Caco-2 (cell line): ENCODE measurements around the gene SLX4IP. TPM values are rescaled to one million over a fixed set of nuclear protein-coding genes. Genes with fewer than 3 reads are reported as not detected.

ENCODE experiments used
- BruUV-seq: library from RNA; stranded (reverse); fragments of 400-500 nt; replicated peaks from 2 replicates; lab custom pipeline; 2021; lab: Mats Ljungman, UMichigan
- CTCF ChIA-PET: fragments of 300-600 bp; sonication (Branson Sonifier 250); formaldehyde crosslinking; loops from one replicate; lab custom pipeline; 2022; ENCODE audit warnings: antibody characterized with exemption; lab: Charles Lee
- POLR2A ChIA-PET: fragments of 300-600 bp; sonication (Branson Sonifier 250); formaldehyde crosslinking; loops from one replicate; lab custom pipeline; 2022; ENCODE audit warnings: antibody characterized with exemption; lab: Charles Lee
- DNase-seq, 2 experiments: peaks; one replicate each; pipeline versions ENCODE4 v3.0.0 to v3.0.0-alpha.2; 2020 to 2022
- H3K27me3 ChIP-seq: replicated peaks from 2 replicates; pipeline ENCODE4 v1.6.0; 2011; ENCODE audit warnings: low read length; ENCODE audit not compliant: control insufficient read depth, insufficient read depth
- H3K36me3 ChIP-seq: 2 replicates; pipeline ENCODE4 v1.5.1; 2011; ENCODE audit warnings: low read length; ENCODE audit not compliant: control insufficient read depth, insufficient read depth
- H3K4me1 ChIP-seq: fragments of 250-450 bp; sonication (Bioruptor Pico); 2 replicates; pipeline ENCODE4 v1.5.1; 2020; ENCODE audit warnings: mild to moderate bottlenecking
- H3K4me3 ChIP-seq: 2 replicates; pipeline ENCODE4 v1.5.1; 2011; ENCODE audit warnings: low read depth, mild to moderate bottlenecking, control low read depth, low read length
- H3K9me3 ChIP-seq: fragments of 250-450 bp; sonication (Bioruptor Pico); 2 replicates; pipeline ENCODE4 v1.5.1; 2020; ENCODE audit warnings: mild to moderate bottlenecking, moderate library complexity
- H3K27ac Mint-ChIP-seq: one replicate; pipeline ENCODE4 v1.8.0; 2022; ENCODE audit warnings: mixed read lengths; ENCODE audit not compliant: unreplicated experiment
- H3K27me3 Mint-ChIP-seq: one replicate; pipeline ENCODE4 v1.8.0; 2022; ENCODE audit warnings: mixed read lengths; ENCODE audit not compliant: insufficient read depth, unreplicated experiment
- H3K36me3 Mint-ChIP-seq: one replicate; pipeline ENCODE4 v1.8.0; 2022; ENCODE audit warnings: mild to moderate bottlenecking, mixed read lengths; ENCODE audit not compliant: insufficient read depth, unreplicated experiment
- H3K4me1 Mint-ChIP-seq: one replicate; pipeline ENCODE4 v1.8.0; 2022; ENCODE audit warnings: low read depth, mixed read lengths; ENCODE audit not compliant: unreplicated experiment
- H3K4me3 Mint-ChIP-seq: one replicate; pipeline ENCODE4 v1.8.0; 2022; ENCODE audit warnings: mild to moderate bottlenecking, moderate library complexity, mixed read lengths; ENCODE audit not compliant: unreplicated experiment
- H3K9me3 Mint-ChIP-seq: one replicate; pipeline ENCODE4 v1.8.0; 2022; ENCODE audit warnings: mixed read lengths; ENCODE audit not compliant: unreplicated experiment
- intact Hi-C: fragments of 100-400 bp; cut with micrococcal nuclease; formaldehyde crosslinking; loops from one replicate; pipeline ENCODE4 v1.10.0; 2022; ENCODE audit not compliant: unreplicated experiment
- total RNA-seq: library from RNA; stranded (reverse); gene quantifications from 2 replicates; pipeline ENCODE4 v1.2.3, GENCODE V29; 2022
- TF ChIP-seq, protein P1 (sequence below), 2 experiments: fragments of 200-600 bp in 1 of 2; IDR thresholded peaks; 1 replicate in 1 of 2; 2 replicates in 1 of 2; pipeline versions ENCODE4 v1.5.1 to v1.8.0; 2011 to 2022; ENCODE audit warnings: antibody characterized with exemption in 1 of 2, control low read depth in 1 of 2, inconsistent platforms in 1 of 2, low read depth in 1 of 2, low read length in 1 of 2, mild to moderate bottlenecking in 1 of 2, moderate library complexity in 1 of 2; ENCODE audit not compliant: insufficient read depth in 1 of 2, severe bottlenecking in 1 of 2, unreplicated experiment in 1 of 2

Gene SLX4IP
- total RNA-seq, 1 experiment from 2014 or later = 8.5 TPM

- ChIA-PET POLR2A (interaction anchor here (1.0 kb wide), 1 partner anchor 109 kb away, joined by 5 read pairs; the partner anchor contains the start of gene JAG1), CTCF (interaction anchor here (0.7 to 1.1 kb wide), 4 partner anchors 8 to 29 kb away, joined by 3 to 5 read pairs (median 3); no protein-coding TSS in a partner anchor)
- Mint-ChIP-seq H3K36me3 (no peaks in the 10 kb centered on the region), H3K27me3 (no peaks in the 10 kb centered on the region), H3K27ac (peak overlapping the region; percentile 13), H3K4me1 (peaks cover 10% of the 10 kb centered on the region), H3K9me3 (no peaks in the 10 kb centered on the region), H3K4me3 (no peak overlapping the region)
- intact Hi-C loops = loop anchor here (5.0 kb wide), 1 partner anchor 892 kb away; no protein-coding TSS in a partner anchor
- Histone ChIP-seq H3K27me3 (no peaks in the 10 kb centered on the region), H3K4me1 (peaks cover 40% of the 10 kb centered on the region), H3K4me3 (no peak overlapping the region), H3K36me3 (no peaks in the 10 kb centered on the region), H3K9me3 (no peaks in the 10 kb centered on the region)
- no TSS peak for BruUV-seq
- TF ChIP-seq, protein P1, sequence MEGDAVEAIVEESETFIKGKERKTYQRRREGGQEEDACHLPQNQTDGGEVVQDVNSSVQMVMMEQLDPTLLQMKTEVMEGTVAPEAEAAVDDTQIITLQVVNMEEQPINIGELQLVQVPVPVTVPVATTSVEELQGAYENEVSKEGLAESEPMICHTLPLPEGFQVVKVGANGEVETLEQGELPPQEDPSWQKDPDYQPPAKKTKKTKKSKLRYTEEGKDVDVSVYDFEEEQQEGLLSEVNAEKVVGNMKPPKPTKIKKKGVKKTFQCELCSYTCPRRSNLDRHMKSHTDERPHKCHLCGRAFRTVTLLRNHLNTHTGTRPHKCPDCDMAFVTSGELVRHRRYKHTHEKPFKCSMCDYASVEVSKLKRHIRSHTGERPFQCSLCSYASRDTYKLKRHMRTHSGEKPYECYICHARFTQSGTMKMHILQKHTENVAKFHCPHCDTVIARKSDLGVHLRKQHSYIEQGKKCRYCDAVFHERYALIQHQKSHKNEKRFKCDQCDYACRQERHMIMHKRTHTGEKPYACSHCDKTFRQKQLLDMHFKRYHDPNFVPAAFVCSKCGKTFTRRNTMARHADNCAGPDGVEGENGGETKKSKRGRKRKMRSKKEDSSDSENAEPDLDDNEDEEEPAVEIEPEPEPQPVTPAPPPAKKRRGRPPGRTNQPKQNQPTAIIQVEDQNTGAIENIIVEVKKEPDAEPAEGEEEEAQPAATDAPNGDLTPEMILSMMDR (IDR thresholded peaks at IDR 0.05; ENCODE audit: insufficient read depth in 1 of 2, low read depth in 1 of 2, low read length in 1 of 2, severe bottlenecking in 1 of 2, unreplicated experiment in 1 of 2) = no peak
- peak in 1 of 2 experiments; percentile 50 for DNase-seq
These were observed 130.3 kb downstream of the SLX4IP start for GRCh38 chr20:10565191-10565921.

DNA sequence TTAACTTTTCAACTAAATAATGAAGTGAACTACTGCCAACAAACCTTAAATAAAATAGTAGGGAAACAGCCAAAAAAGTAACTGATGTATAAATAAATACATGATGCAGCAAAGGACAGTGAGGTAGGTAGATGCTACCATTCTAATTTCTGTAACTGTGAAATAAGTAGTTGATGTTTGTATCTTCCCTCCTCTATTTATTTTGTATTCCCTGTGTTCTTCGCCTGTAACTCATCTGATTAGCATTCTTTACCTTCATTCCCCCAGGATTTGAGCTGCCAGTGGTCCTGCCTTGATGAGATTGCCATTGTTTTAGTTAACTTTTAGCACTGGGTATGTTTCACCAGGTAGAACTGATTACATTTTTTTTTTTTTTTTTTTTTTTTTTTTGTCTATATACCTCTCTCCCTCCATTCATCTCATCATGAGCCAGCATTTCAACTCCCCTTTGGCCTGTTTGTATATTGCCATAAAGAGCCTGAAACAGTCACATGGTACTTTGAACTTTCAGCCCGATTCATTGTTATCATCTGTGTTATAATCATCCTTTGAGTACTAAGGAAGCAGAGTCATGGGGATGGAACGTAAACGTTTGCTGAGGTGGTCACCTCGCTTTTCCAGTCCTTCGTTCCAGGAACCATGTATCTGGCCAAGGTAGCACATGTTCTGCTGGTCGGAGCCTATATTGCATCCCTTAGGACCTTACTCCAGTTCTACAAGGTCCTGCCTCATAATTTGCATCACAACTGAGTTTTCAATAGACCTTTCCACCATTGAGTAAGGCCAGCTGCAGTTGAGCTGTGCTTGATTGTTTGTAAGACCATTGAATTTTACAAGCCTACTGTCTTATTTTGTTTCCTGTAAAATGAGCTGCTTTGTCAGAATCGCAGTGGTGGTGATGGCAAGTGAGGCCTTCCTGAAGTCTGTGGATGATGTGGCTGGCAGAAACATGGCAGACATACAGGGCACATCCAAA is 131.1 kb downstream of the SLX4IP start:
- Mint-ChIP-seq H3K36me3 (no peaks in the 10 kb centered on the region), H3K27me3 (no peaks in the 10 kb centered on the region), H3K4me3 (no peak overlapping the region), H3K9me3 (no peaks in the 10 kb centered on the region), H3K27ac (peak overlapping the region; percentile 13), H3K4me1 (peaks cover 11% of the 10 kb centered on the region)
- intact Hi-C loops = loop anchor here (2.0 to 5.0 kb wide), 2 partner anchors 33 to 891 kb away; no protein-coding TSS in a partner anchor
- TF ChIP-seq, protein P1 (IDR thresholded peaks at IDR 0.05; ENCODE audit: insufficient read depth in 1 of 2, low read depth in 1 of 2, low read length in 1 of 2, severe bottlenecking in 1 of 2, unreplicated experiment in 1 of 2) = no peak
- no peak overlapping the region for H3K4me3 ChIP-seq
- BruUV-seq = no TSS peak
- H3K36me3 ChIP-seq = peaks cover 2% of the 10 kb centered on the region; the same call in 1 of the 2 replicates
- ChIA-PET CTCF (interaction anchor here (0.8 to 1.1 kb wide), 2 partner anchors 9 to 13 kb away, joined by 3 read pairs; no protein-coding TSS in a partner anchor), POLR2A (interaction anchor here (1.0 kb wide), 1 partner anchor 108 kb away, joined by 5 read pairs; the partner anchor contains the start of gene JAG1)
- peak; percentile 63 to 82 for DNase-seq
- H3K4me1 ChIP-seq = peaks cover 40% of the 10 kb centered on the region
- H3K9me3 ChIP-seq = no peaks in the 10 kb centered on the region
- H3K27me3 ChIP-seq = no peaks in the 10 kb centered on the region

DNA sequence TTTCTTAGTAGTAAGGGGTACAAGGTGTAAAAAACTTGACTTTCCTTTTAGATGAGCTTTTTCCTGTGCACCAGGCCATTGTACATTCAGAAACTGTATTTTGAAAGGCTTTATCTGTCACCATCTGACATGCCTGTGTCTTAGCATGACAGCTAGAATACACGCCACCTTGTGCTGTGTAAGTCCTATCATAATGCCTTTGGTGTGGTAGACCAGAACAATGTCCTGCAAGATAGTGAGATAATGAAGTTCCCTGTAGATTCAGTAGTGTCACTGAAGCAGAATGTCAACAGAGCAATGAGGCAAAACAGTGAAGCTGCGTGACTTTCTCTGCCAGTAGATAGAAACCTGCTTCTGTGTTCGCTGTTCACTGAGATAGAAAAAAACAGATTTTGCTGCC is 132.9 kb downstream of the SLX4IP start:
- Mint-ChIP-seq H3K9me3 (no peaks in the 10 kb centered on the region), H3K27me3 (no peaks in the 10 kb centered on the region), H3K27ac (no peak overlapping the region), H3K36me3 (no peaks in the 10 kb centered on the region), H3K4me1 (peaks cover 16% of the 10 kb centered on the region), H3K4me3 (no peak overlapping the region)
- BruUV-seq = no TSS peak
- Histone ChIP-seq H3K9me3 (no peaks in the 10 kb centered on the region), H3K27me3 (no peaks in the 10 kb centered on the region), H3K36me3 (peaks cover 2% of the 10 kb centered on the region; the same call in 1 of the 2 replicates), H3K4me3 (no peak overlapping the region), H3K4me1 (peaks cover 40% of the 10 kb centered on the region)
- ChIA-PET CTCF (no interaction called here), POLR2A (no interaction called here)
- no peak for DNase-seq
- TF ChIP-seq, protein P1 (IDR thresholded peaks at IDR 0.05; ENCODE audit: insufficient read depth in 1 of 2, low read depth in 1 of 2, low read length in 1 of 2, severe bottlenecking in 1 of 2, unreplicated experiment in 1 of 2) = no peak
- intact Hi-C loops = loop anchor here (5.0 kb wide), 1 partner anchor 889 kb away; no protein-coding TSS in a partner anchor
